H1 (cell line): Measurements from ENCODE around the gene FRMPD1. TPM values are rescaled to one million over a fixed set of nuclear protein-coding genes. Genes with fewer than 3 reads are reported as not detected.

Experiments used
- CTCF ChIA-PET: fragments of 300-600 bp; sonication (Branson Sonifier 250); formaldehyde crosslinking; loops from one replicate; lab custom pipeline; 2021; ENCODE audit not compliant: partially characterized antibody; lab: Charles Lee
- POLR2A ChIA-PET: fragments of 300-600 bp; sonication (Branson Sonifier 250); formaldehyde crosslinking; loops from one replicate; lab custom pipeline; 2021; ENCODE audit warnings: inconsistent platforms; ENCODE audit not compliant: partially characterized antibody; lab: Charles Lee
- DNase-seq, 2 experiments: peaks; one replicate each; pipeline versions ENCODE4 v3.0.0 to v3.0.0-alpha.2; 2010 to 2022; ENCODE audit warnings: low spot score in 2 of 2, low read depth in 1 of 2, mixed read lengths in 1 of 2
- FAIRE-seq: peaks from 2 replicates; lab custom pipeline; 2011; peaks lifted over from hg19 to GRCh38; lab: Jason Lieb, UNC
- H2AFZ ChIP-seq: 2 replicates; pipeline ENCODE4 v1.8.1; 2012; ENCODE audit warnings: low read length, inconsistent platforms
- H2AK5ac ChIP-seq: 2 replicates; pipeline ENCODE4 v1.6.1; 2013; ENCODE audit warnings: low read depth, low read length
- H2BK120ac ChIP-seq: replicated peaks from 2 replicates; pipeline ENCODE3; 2013; ENCODE audit warnings: low read depth, low read length, inconsistent platforms
- H2BK12ac ChIP-seq: 2 replicates; pipeline ENCODE4 v1.6.1; 2013; ENCODE audit warnings: low read depth, low read length
- H2BK15ac ChIP-seq: 2 replicates; pipeline ENCODE4 v1.6.1; 2013; ENCODE audit warnings: low read length
- H2BK20ac ChIP-seq: 2 replicates; pipeline ENCODE4 v1.6.1; 2013; ENCODE audit warnings: low read length
- H2BK5ac ChIP-seq: 2 replicates; pipeline ENCODE4 v1.6.1; 2013; ENCODE audit warnings: low read depth, low read length
- H3K14ac ChIP-seq: 2 replicates; pipeline ENCODE4 v1.6.1; 2013; ENCODE audit warnings: inconsistent platforms; ENCODE audit not compliant: insufficient read length
- H3K18ac ChIP-seq: 2 replicates; pipeline ENCODE4 v1.6.1; 2013; ENCODE audit warnings: low read length; ENCODE audit errors: extremely low read depth
- H3K23ac ChIP-seq: 2 replicates; pipeline ENCODE4 v1.6.1; 2013; ENCODE audit warnings: inconsistent platforms; ENCODE audit not compliant: insufficient read length
- H3K23me2 ChIP-seq: 2 replicates; pipeline ENCODE4 v1.6.1; 2013; ENCODE audit warnings: low read depth, low read length
- H3K27ac ChIP-seq: 2 replicates; pipeline ENCODE4 v1.6.1; 2011; ENCODE audit warnings: low read depth, low read length, inconsistent platforms
- H3K27me3 ChIP-seq, 4 experiments: replicated peaks in 1 of 4; 1 replicate in 1 of 4; 2 replicates in 3 of 4; pipeline versions ENCODE4 v1.6.1 to v1.8.1; 2011 to 2013; ENCODE audit warnings: low read length in 3 of 4, mild to moderate bottlenecking in 3 of 4, inconsistent platforms in 2 of 4, mixed read lengths in 2 of 4, moderate library complexity in 1 of 4; ENCODE audit not compliant: control insufficient read depth in 3 of 4, insufficient read depth in 3 of 4; ENCODE audit errors: extremely low read depth in 1 of 4
- H3K36me3 ChIP-seq, 4 experiments: 2 replicates each; pipeline versions ENCODE4 v1.6.1 to v1.8.1; 2011 to 2013; ENCODE audit warnings: mild to moderate bottlenecking in 4 of 4, low read length in 3 of 4, moderate library complexity in 2 of 4, control low read depth in 1 of 4, inconsistent platforms in 1 of 4; ENCODE audit not compliant: insufficient read depth in 4 of 4, control insufficient read depth in 2 of 4
- H3K4ac ChIP-seq: replicated peaks from 2 replicates; pipeline ENCODE3; 2013; ENCODE audit warnings: low read length, low read depth, mixed read lengths, inconsistent platforms; ENCODE audit not compliant: insufficient read length
- H3K4me1 ChIP-seq, 4 experiments: replicated peaks in 1 of 4; 1 replicate in 1 of 4; 2 replicates in 3 of 4; pipeline versions ENCODE4 v1.6.1 to v1.8.1; 2011 to 2013; ENCODE audit warnings: low read length in 3 of 4, inconsistent platforms in 2 of 4, mixed read lengths in 1 of 4; ENCODE audit not compliant: insufficient read depth in 4 of 4, control insufficient read depth in 3 of 4
- H3K4me2 ChIP-seq, 2 experiments: 2 replicates each; pipeline versions ENCODE4 v1.6.1 to v1.8.1; 2011 to 2013; ENCODE audit warnings: low read depth in 2 of 2, low read length in 2 of 2, control low read depth in 1 of 2, inconsistent platforms in 1 of 2, mild to moderate bottlenecking in 1 of 2; ENCODE audit not compliant: insufficient read depth in 1 of 2
- H3K4me3 ChIP-seq, 4 experiments: fragments of 200-600, 300-600 bp in 1 of 4; sonication (generic), shearing (Covaris generic), sonication (Bioruptor Twin) in 1 of 4; 2 replicates each; pipeline versions ENCODE4 v1.5.1 to v1.8.1; 2011 to 2016; ENCODE audit warnings: low read length in 4 of 4, low read depth in 3 of 4, control low read depth in 2 of 4, inconsistent platforms in 2 of 4, mild to moderate bottlenecking in 2 of 4, mixed read lengths in 1 of 4, moderate library complexity in 1 of 4; ENCODE audit not compliant: insufficient read depth in 2 of 4; ENCODE audit errors: extremely low read depth in 1 of 4
- H3K56ac ChIP-seq: replicated peaks from 2 replicates; pipeline ENCODE3; 2013; ENCODE audit warnings: low read depth, mild to moderate bottlenecking, mixed read lengths, low read length, inconsistent platforms; ENCODE audit not compliant: insufficient read length
- H3K79me1 ChIP-seq: 2 replicates; pipeline ENCODE4 v1.6.1; 2013; ENCODE audit warnings: low read depth, low read length, control low read depth
- H3K79me2 ChIP-seq, 2 experiments: 2 replicates each; pipeline versions ENCODE4 v1.6.1 to v1.8.1; 2012 to 2013; ENCODE audit warnings: low read length in 2 of 2, mild to moderate bottlenecking in 2 of 2, inconsistent platforms in 1 of 2; ENCODE audit not compliant: insufficient read depth in 2 of 2, control insufficient read depth in 1 of 2
- H3K9ac ChIP-seq, 4 experiments: replicated peaks in 1 of 4; 1 replicate in 1 of 4; 2 replicates in 3 of 4; pipeline versions ENCODE4 v1.6.1 to v1.8.1; 2011 to 2013; ENCODE audit warnings: low read depth in 3 of 4, low read length in 3 of 4, control low read depth in 2 of 4, mild to moderate bottlenecking in 2 of 4, moderate library complexity in 2 of 4, inconsistent platforms in 1 of 4; ENCODE audit errors: extremely low read depth in 1 of 4
- H3K9me3 ChIP-seq, 2 experiments: 2 replicates each; pipeline versions ENCODE4 v1.6.1 to v1.8.1; 2012 to 2013; ENCODE audit warnings: mild to moderate bottlenecking in 2 of 2, moderate library complexity in 2 of 2, control low read depth in 1 of 2, inconsistent platforms in 1 of 2, low read depth in 1 of 2, low read length in 1 of 2, mixed read lengths in 1 of 2; ENCODE audit not compliant: insufficient read depth in 2 of 2
- H4K20me1 ChIP-seq, 2 experiments: replicated peaks in 1 of 2; 2 replicates each; pipeline versions ENCODE3 to v1.8.1; 2011 to 2013; ENCODE audit warnings: inconsistent platforms in 2 of 2, low read length in 2 of 2, mild to moderate bottlenecking in 1 of 2; ENCODE audit not compliant: insufficient read depth in 2 of 2, control insufficient read depth in 1 of 2
- H4K5ac ChIP-seq: 2 replicates; pipeline ENCODE4 v1.6.1; 2013; ENCODE audit warnings: low read length, low read depth, mixed read lengths, inconsistent platforms; ENCODE audit not compliant: insufficient read length
- H4K8ac ChIP-seq: 2 replicates; pipeline ENCODE4 v1.8.0; 2013; ENCODE audit warnings: mild to moderate bottlenecking, moderate library complexity, low read length, inconsistent platforms; ENCODE audit not compliant: insufficient read depth; ENCODE audit errors: extremely low read depth
- H4K91ac ChIP-seq: replicated peaks from 2 replicates; pipeline ENCODE3; 2013; ENCODE audit warnings: low read length, mixed read lengths, inconsistent platforms; ENCODE audit not compliant: insufficient read length
- ASH2L ChIP-seq: fragments of 200-600, 300-600 bp; sonication (generic); IDR thresholded peaks from one replicate; pipeline ENCODE4 v1.7.1; 2017; ENCODE audit warnings: low read length
- ATF2 ChIP-seq: IDR thresholded peaks from 2 replicates; pipeline ENCODE4 v1.6.1; 2012; ENCODE audit warnings: low read length, inconsistent platforms
- BACH1 ChIP-seq: IDR thresholded peaks from 2 replicates; pipeline ENCODE4 v1.6.1; 2012; ENCODE audit warnings: low read length, improper control_type of control experiment
- E2F6 ChIP-seq: IDR thresholded peaks from 2 replicates; pipeline ENCODE4 v1.6.1; 2012; ENCODE audit warnings: inconsistent platforms
- NRF1 ChIP-seq: IDR thresholded peaks from 2 replicates; pipeline ENCODE4 v1.6.1; 2011; ENCODE audit warnings: mild to moderate bottlenecking, low read depth, low read length, improper control_type of control experiment
- RBBP5 ChIP-seq: IDR thresholded peaks from 2 replicates; pipeline ENCODE4 v1.7.1; 2012; ENCODE audit warnings: low read depth, mild to moderate bottlenecking, inconsistent platforms, low read length, moderate library complexity, borderline replicate concordance
- RFX5 ChIP-seq: IDR thresholded peaks from 2 replicates; pipeline ENCODE4 v1.6.1; 2011; ENCODE audit warnings: low read depth, low read length, improper control_type of control experiment, borderline replicate concordance
- RXRA ChIP-seq: IDR thresholded peaks from 2 replicates; pipeline ENCODE4 v1.6.1; 2011; ENCODE audit warnings: low read depth, mild to moderate bottlenecking, low read length, moderate library complexity; ENCODE audit not compliant: insufficient read depth
- TAF1 ChIP-seq: IDR thresholded peaks from 2 replicates; pipeline ENCODE4 v1.6.1; 2011; ENCODE audit warnings: mild to moderate bottlenecking, low read depth, low read length
- WGBS, 2 experiments: shearing (Covaris generic) in 1 of 2; methylation state at CpG; one replicate each; pipeline versions ENCODE4 v1.1.6 to v1.1.7; 2013 to 2015; ENCODE audit warnings: low lambda C conversion rate in 2 of 2, mixed read lengths in 2 of 2, inconsistent platforms in 1 of 2, low coverage in 1 of 2, missing lambda C conversion rate in 1 of 2; ENCODE audit not compliant: insufficient replicate concordance in 2 of 2, insufficient coverage in 1 of 2, insufficient read length in 1 of 2; ENCODE audit errors: extremely low coverage in 1 of 2, missing lambda C conversion rate in 1 of 2; 5-methylcytosine and 5-hydroxymethylcytosine counted together
- polyA plus RNA-seq, 7 experiments: library from polyadenylated mRNA; depleted of rRNA in 3 of 7; stranded (reverse) in 5 of 7; unstranded in 2 of 7; fragments of >200 nt in 5 of 7; fragments of 200-250 nt in 2 of 7; gene quantifications; 1 replicate in 5 of 7; 2 replicates in 1 of 7; 4 replicates in 1 of 7; pipeline versions ENCODE4 v1.2.1 to v1.2.3, GENCODE V29; 2011 to 2013; ENCODE audit warnings: missing spikeins in 2 of 7, mixed read lengths in 2 of 7
- total RNA-seq: library from RNA; stranded (reverse); fragmentation: NEBNext Ultra II Directional; extraction: Animal tissue kit (Norgen Biotek cat#: 25700); gene quantifications from 2 replicates; pipeline ENCODE4 v1.2.1, GENCODE V29; 2021
- TF ChIP-seq, protein P1 (sequence below): IDR thresholded peaks from 2 replicates; pipeline ENCODE4 v1.6.1; 2012; ENCODE audit warnings: inconsistent platforms

The FRMPD1 gene
- total and polyA plus RNA-seq, 2 of the 8 experiments (the other 6 are each of a cell fraction or from before 2014, with no cell fraction given), result 0.27 to 0.32 TPM

GRCh38 chr9:37784291-37784615, 133.5 kb downstream of the FRMPD1 start:
- no peak overlapping the region for H3K23ac ChIP-seq
- CTCF ChIA-PET, result interaction anchor here (1.1 to 2.9 kb wide), 8 partner anchors 10 to 34 kb away, joined by 3 to 19 read pairs (median 4); partner anchors contain the start of genes DCAF10 and TRMT10B
- no peak overlapping the region for H2BK12ac ChIP-seq
- H3K79me2 ChIP-seq, result peaks cover 6 to 27% of the 10 kb centered on the region in 2 experiments; a peak in 3 of 4 replicates
- FAIRE-seq, result no peak
- peak overlapping the region; percentile 62 to 79 for H3K4me2 ChIP-seq
- no peak for DNase-seq
- no peak for TF ChIP-seq RBBP5
- no peak for TF ChIP-seq TAF1
- TF ChIP-seq NRF1, result no peak
- TF ChIP-seq RFX5, result no peak
- no peak for TF ChIP-seq ASH2L
- TF ChIP-seq RXRA, result no peak
- no peak for TF ChIP-seq ATF2
- TF ChIP-seq E2F6, result no peak
- TF ChIP-seq BACH1, result no peak
- TF ChIP-seq, protein P1, sequence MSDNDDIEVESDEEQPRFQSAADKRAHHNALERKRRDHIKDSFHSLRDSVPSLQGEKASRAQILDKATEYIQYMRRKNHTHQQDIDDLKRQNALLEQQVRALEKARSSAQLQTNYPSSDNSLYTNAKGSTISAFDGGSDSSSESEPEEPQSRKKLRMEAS, result no peak
- TF ChIP-seq, all 59 proteins: peak for 0
- POLR2A ChIA-PET, result interaction anchor here (1.2 to 4.1 kb wide), 9 partner anchors 9 to 297 kb away, joined by 3 to 20 read pairs (median 5); partner anchors contain the start of gene DCAF10
- Histone ChIP-seq H2AK5ac (no peak overlapping the region), H3K36me3 (peaks cover 19 to 45% (median 34%) of the 10 kb centered on the region in 4 experiments), H3K18ac (no peak overlapping the region), H3K27ac (peak overlapping the region; percentile 82), H3K4me3 (peak overlapping the region; percentile 90 to 95 (median 94)), H2BK15ac (no peak overlapping the region), H2AFZ (no peak overlapping the region), H4K5ac (no peak overlapping the region), H4K20me1 (peaks cover 0 to 12% of the 10 kb centered on the region in 2 experiments), H4K8ac (peak overlapping the region; percentile 97), H3K9ac (peak overlapping the region; percentile 79 to 93 (median 88)), H3K4ac (peak overlapping the region; percentile 6), H3K14ac (no peak overlapping the region), H3K79me1 (peaks cover 6% of the 10 kb centered on the region), H3K9me3 (no peaks in the 10 kb centered on the region), H3K4me1 (peaks cover 0 to 4% (median 0%) of the 10 kb centered on the region in 4 experiments; a peak in 3 of 7 replicates), H3K27me3 (peaks cover 0 to 3% (median 2%) of the 10 kb centered on the region in 4 experiments; a peak in 2 of 7 replicates), H2BK120ac (no peak overlapping the region), H3K56ac (no peak overlapping the region), H4K91ac (no peak overlapping the region), H2BK20ac (no peak overlapping the region), H3K23me2 (peaks cover 6% of the 10 kb centered on the region), H2BK5ac (peak overlapping the region; percentile 91; the same call in 1 of the 2 replicates)
- WGBS, 2 experiments, result 4% methylated on average over 6 of the region's 6 CpGs; no CpG with 5 or more reads in 1 of the 2 experiments
